ENCODE measurements around the gene PLPP2.
"Not testable (repeated sequence)": the region's sequence is repeated elsewhere in the genome, so short reads cannot be mapped to it uniquely, and the experiment has no call there.

PLPP2 gene

GRCh38 chr19:292281-292884 is 1.2 kb upstream of the PLPP2 start:
- no peak for DNase-seq

GRCh38 chr19:291561-292280 is 518 bp upstream of the PLPP2 start:
- DNase-seq = no peak

DNA sequence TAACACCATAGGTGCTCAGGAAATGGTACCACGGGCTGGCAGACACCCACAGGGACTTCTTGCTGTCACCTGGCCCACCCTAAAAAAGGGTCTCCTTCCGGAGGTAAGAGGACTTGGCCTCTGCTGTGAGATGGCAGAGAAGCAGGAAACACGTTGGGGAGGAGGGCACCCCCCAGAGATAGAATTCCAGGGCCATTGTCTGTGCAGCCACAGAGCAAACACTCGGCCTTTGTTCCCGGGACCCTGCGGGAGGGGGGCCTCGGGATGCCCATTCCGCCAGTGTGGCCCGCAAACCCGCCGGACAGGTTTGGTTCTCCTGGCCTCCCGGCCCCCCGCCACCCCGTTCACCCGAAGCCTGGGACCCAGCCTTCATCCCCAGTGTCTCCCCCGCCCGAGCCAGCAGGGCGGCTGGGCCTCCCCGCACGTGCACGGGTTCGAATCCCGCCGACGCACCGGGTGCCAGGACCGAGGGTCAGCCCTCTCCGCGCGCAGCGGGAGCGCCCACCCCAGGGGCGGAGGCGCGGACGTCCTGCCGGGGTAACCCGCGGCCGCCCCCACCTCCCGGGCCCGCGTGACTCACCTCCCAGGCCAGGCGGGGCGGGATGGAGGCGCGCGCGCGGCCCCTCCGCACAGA is 714 bp downstream of the PLPP2 start:
- DNase-seq = no peak

- DNase-seq = no peak
Observed at GRCh38 chr19:289651-290371, 1.4 kb downstream of the PLPP2 start.

GRCh38 chr19:288911-289310 is 2.3 kb downstream of the PLPP2 start:
- no peak for DNase-seq

- DNase-seq = no peak
Observed at GRCh38 chr19:287381-287871, 3.8 kb downstream of the PLPP2 start.

GRCh38 chr19:283395-283794 is 7.8 kb downstream of the PLPP2 start:
- no peak for DNase-seq

DNA sequence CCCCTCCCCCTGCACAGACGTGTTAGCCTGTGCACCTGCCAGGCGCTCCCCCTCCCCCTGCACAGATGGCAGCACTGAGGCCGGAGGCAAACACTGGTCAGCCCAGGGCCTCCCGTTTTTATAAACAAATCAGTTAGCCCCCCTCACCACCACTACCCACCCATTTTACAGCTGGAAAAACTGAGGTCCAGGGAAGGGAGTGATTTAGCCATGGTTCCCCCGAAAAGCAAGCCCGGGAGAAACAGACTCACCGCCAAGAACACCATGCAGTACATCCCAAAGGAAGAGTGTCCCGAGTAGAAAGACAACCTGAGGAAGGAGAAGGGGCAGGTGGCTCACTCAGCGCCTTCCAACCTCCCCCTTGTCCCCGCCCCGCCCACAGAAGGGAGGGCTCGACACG is 8.7 kb downstream of the PLPP2 start:
- no peak for DNase-seq

- DNase-seq = no peak
Observed at GRCh38 chr19:281992-282391, 9.2 kb downstream of the PLPP2 start.

GRCh38 chr19:281156-281853 is 9.9 kb downstream of the PLPP2 start:
- DNase-seq = no peak

- no peak for DNase-seq
Observed at GRCh38 chr19:280541-281009, 10.6 kb downstream of the PLPP2 start.

GRCh38 chr19:279656-280055 is 11.5 kb downstream of the PLPP2 start:
- DNase-seq = no peak

GRCh38 chr19:279231-279630 is 12.0 kb downstream of the PLPP2 start:
- no peak for DNase-seq

DNA sequence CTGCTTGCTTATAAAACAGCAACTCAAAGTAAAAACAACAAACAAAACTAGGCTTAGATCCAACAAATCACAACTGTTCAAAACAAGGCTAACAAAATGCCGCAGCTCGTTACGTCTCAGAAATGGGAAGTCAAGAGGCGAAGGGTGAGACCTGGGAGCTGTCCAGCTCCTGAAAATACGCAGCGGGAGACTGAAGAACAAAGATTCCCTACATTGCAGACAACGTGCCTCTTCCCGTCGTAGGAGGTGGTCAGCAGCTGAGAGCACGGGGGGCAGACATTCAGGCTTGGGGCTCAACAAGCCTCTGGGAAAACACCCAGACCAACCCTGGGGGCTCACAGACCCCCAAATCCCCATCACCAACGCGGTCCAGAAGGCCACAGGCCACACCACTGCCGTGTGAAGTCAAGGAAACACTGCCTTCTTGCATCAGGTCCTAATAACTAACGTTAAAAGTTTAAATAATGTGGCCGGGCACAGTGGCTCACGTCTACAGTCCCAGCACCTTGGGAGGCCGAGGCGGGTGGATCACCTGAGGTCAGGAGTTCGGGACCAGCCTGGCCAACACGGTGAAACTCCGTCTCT is 13.5 kb downstream of the PLPP2 start:
- DNase-seq = no peak

DNA sequence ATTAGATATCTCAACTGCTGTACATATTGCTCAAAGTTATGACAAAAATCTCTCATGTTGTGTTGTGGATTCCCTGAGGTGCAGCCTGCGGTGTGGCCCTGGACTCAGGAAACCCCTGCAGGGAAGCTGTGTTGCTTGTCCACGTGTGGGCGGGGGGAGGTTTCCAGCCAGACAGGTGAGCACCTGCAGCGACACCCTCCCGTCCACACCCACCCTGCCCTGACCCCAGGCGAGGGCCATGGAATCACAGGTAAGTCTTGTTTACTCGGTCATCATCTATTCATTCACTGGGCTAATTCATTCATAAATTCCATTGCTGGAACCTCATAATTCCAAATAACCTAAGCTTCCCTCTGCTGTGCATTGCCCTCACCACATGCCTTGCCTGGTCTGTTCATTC is 14.1 kb downstream of the PLPP2 start:
- no peak for DNase-seq

DNA sequence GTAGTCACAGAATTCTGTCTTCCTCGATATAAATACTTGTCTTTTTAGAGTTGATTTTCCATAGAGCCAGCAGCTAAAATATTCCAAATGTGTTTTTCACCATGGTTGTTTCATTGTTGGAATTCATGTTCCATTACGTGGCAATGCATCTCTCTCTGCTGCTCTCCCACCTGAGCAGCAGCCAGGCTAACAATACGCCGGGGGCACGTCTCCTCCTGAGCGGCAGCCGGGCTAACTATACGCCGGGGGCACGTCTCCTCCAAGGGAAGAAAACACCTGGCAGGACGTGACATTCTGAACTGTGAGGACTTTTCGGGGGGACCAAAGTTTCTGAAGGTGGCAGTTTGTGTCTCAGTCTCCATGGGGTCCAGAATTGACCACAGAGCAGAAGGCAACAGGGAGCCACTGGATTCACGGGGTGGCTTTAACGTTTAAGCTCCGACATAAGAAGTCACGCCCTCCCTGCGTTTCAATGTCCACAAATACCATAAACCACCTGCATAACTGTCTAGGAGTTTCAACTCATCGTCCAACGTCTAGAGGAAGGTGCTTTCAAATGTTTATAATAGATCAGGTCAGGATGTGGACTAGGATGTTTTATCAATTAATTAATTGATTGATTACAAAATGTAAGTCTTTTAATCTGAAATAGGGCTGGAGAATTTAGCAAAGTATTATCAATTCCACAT is 15.1 kb downstream of the PLPP2 start:
- no peak for DNase-seq

- no peak for DNase-seq
Observed at GRCh38 chr19:275000-275399, 16.2 kb downstream of the PLPP2 start.

GRCh38 chr19:273393-273792 is 17.8 kb downstream of the PLPP2 start:
- no peak for DNase-seq

- DNase-seq = no peak
Observed at GRCh38 chr19:271856-272255, 19.3 kb downstream of the PLPP2 start.

DNA sequence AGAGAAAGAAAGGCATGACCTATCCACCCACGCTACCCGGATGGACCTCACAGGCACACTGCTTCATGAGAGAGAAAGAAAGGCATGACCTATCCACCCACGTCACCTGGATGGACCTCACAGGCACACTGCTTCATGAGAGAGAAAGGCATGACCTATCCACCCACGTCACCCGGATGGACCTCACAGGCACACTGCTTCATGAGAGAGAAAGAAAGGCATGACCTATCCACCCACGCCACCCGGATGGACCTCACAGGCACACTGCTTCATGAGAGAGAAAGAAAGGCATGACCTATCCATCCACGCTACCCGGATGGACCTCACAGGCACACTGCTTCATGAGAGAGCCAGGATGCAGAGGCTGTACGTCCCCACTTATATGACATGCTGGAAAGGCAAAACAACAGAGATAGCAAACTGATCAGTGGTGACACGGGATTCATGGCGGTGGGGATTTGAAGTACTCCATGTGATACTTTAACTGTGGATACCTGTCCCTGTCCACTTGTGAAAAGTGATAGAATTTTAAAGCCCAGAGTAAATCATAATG is 20.4 kb downstream of the PLPP2 start:
- DNase-seq = not testable (repeated sequence)

DNA sequence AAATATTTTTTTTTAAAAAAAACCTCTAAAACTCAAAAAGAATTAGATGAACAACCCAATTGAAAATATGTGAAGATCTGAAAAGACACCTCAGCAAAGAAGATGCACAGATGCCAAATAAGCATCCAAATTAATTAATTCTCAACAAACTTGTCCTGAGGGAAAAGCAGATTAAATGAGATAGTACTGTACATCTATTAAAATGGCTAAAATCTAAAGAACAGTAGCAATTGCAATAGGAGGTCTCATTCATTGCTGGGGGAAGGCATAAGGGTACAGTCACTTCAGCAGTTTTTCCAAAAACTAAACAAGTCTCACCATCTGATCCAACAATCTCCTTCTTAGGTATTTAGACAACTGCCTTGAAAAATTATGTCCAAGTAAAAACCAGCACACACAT is 22.0 kb downstream of the PLPP2 start:
- no peak for DNase-seq
